Peyer's patch (tissue), 4 donors: Measurements from ENCODE around the gene LYZL1.

Experiments
- POLR2A ChIP-seq, 2 donors: fragments of 450-650 bp; IDR thresholded peaks; one replicate each; pipeline ENCODE4 v1.5.1; 2017; ENCODE audit warnings: antibody characterized with exemption in 2 of 2, mild to moderate bottlenecking in 2 of 2, moderate library complexity in 2 of 2
- TF ChIP-seq, protein P1 (sequence below), 6 experiments: fragments of 450-650 bp in 4 of 6; fragments of 200-600 bp in 2 of 6; sonication (generic) in 1 of 6; IDR thresholded peaks; one replicate each; pipeline ENCODE4 v1.5.1; 2017 to 2019; ENCODE audit warnings: antibody characterized with exemption in 6 of 6, mild to moderate bottlenecking in 3 of 6, moderate library complexity in 1 of 6

DNA sequence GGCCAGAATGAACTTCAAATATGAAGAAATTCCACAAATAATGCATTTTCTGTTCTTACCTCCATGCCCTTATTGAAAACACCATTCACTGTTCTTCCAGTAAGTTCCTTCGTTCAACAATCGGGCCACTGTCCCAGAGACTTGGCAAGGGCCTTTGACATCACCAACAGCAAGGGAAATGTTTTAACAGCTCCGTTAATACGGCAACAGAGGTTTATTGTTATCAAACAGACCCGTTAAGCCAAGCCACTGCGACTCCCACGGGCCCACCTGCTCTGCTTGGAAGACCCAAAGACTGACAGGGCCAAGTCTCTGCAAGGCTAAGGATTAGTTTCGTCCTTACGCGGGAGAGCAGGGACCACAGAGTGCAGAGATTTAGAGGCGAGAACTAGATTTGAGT lies 43.4 kb upstream of the LYZL1 start:
- no peak for TF ChIP-seq POLR2A (IDR thresholded peaks at IDR 0.05)
- TF ChIP-seq, protein P1, sequence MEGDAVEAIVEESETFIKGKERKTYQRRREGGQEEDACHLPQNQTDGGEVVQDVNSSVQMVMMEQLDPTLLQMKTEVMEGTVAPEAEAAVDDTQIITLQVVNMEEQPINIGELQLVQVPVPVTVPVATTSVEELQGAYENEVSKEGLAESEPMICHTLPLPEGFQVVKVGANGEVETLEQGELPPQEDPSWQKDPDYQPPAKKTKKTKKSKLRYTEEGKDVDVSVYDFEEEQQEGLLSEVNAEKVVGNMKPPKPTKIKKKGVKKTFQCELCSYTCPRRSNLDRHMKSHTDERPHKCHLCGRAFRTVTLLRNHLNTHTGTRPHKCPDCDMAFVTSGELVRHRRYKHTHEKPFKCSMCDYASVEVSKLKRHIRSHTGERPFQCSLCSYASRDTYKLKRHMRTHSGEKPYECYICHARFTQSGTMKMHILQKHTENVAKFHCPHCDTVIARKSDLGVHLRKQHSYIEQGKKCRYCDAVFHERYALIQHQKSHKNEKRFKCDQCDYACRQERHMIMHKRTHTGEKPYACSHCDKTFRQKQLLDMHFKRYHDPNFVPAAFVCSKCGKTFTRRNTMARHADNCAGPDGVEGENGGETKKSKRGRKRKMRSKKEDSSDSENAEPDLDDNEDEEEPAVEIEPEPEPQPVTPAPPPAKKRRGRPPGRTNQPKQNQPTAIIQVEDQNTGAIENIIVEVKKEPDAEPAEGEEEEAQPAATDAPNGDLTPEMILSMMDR (IDR thresholded peaks at IDR 0.05) = no peak
